HFFc6 (cell line): ENCODE measurements around the gene PTPRK. TPM values are rescaled to one million over a fixed set of nuclear protein-coding genes. Genes with fewer than 3 reads are reported as not detected.
A peak's percentile ranks its signal among the peaks of the same experiment; 100 is the strongest.

Source experiments
- DNase-seq: peaks from one replicate; pipeline ENCODE4 v3.0.0-alpha.2; 2018
- H3K27ac Mint-ChIP-seq: 2 replicates; pipeline ENCODE4 v1.8.0; 2020; ENCODE audit warnings: mild to moderate bottlenecking, mixed read lengths
- H3K27me3 Mint-ChIP-seq: 2 replicates; pipeline ENCODE4 v1.8.0; 2021; ENCODE audit warnings: mild to moderate bottlenecking, moderate library complexity, mixed read lengths; ENCODE audit not compliant: insufficient read depth
- H3K36me3 Mint-ChIP-seq: 2 replicates; pipeline ENCODE4 v1.8.0; 2021; ENCODE audit warnings: low read depth, mixed read lengths
- H3K4me1 Mint-ChIP-seq: 2 replicates; pipeline ENCODE4 v1.8.0; 2020; ENCODE audit warnings: low read depth, mixed read lengths
- H3K4me3 Mint-ChIP-seq: 2 replicates; pipeline ENCODE4 v1.8.0; 2020; ENCODE audit warnings: mild to moderate bottlenecking, moderate library complexity, mixed read lengths
- H3K9me3 Mint-ChIP-seq: 2 replicates; pipeline ENCODE4 v1.8.0; 2020; ENCODE audit warnings: mild to moderate bottlenecking, mixed read lengths
- CTCF ChIP-seq: fragments of 200-600 bp; sonication (generic); IDR thresholded peaks from 2 replicates; pipeline ENCODE4 v1.5.0; 2021; ENCODE audit warnings: antibody characterized with exemption, mild to moderate bottlenecking
- long read RNA-seq: library from polyadenylated mRNA; unstranded; transcript quantifications from one replicate; pipeline ENCODE4 v2.0.0, GENCODE V29; 2019
- total RNA-seq, 6 experiments: library from RNA; stranded (reverse); fragmentation: NEBNext Ultra II Directional; extraction: Animal tissue kit (Norgen Biotek cat#: 25700); gene quantifications; 2 replicates in 1 of 6; 3 replicates in 5 of 6; pipeline ENCODE4 v1.2.3, GENCODE V29; 2021

Gene PTPRK
- 100 to 1,000 TPM in 3 of 6 experiments, 10 to 100 TPM in 3; 92.8 to 104 (median 97.3) TPM for total RNA-seq
- long read RNA-seq, full-length matches to known transcripts: 12 of 58 reads
- long read RNA-seq, partial matches to known transcripts: 30 of 58 reads
- long read RNA-seq, other reads (novel, unspliced or antisense): 16 of 58 reads

- no peaks in the 10 kb centered on the region for H3K27me3 Mint-ChIP-seq
- peak; percentile 88 for DNase-seq
- peaks cover 5% of the 10 kb centered on the region; the same call in 1 of the 2 replicates for H3K36me3 Mint-ChIP-seq
- H3K9me3 Mint-ChIP-seq: no peaks in the 10 kb centered on the region
- H3K4me1 Mint-ChIP-seq: peaks cover 49% of the 10 kb centered on the region
- TF ChIP-seq CTCF: peak; percentile 80
- peak within 1 kb of the TSS; percentile 95 for H3K27ac Mint-ChIP-seq
- H3K4me3 Mint-ChIP-seq: peak within 1 kb of the TSS; percentile 100
These were observed at the start of gene PTPRK for GRCh38 chr6:128520436-128521281. PTPRK (minus strand) TSS chr6:128520599; CDS start chr6:128520358, 241 bp downstream.

- DNase-seq: peak; percentile 31
- Mint-ChIP-seq H3K27ac (peak overlapping the region; percentile 3), H3K9me3 (no peaks in the 10 kb centered on the region), H3K27me3 (no peaks in the 10 kb centered on the region), H3K4me1 (peaks cover 58% of the 10 kb centered on the region), H3K4me3 (peak overlapping the region; percentile 38), H3K36me3 (no peaks in the 10 kb centered on the region)
- no peak for TF ChIP-seq CTCF
These were observed 46.6 kb upstream of the PTPRK start for GRCh38 chr6:128567029-128567428.

- DNase-seq: no peak
These were observed 40.6 kb upstream of the PTPRK start for GRCh38 chr6:128560966-128561365.

GRCh38 chr6:128558924-128559323 lies 38.5 kb upstream of the PTPRK start:
- Mint-ChIP-seq H3K27ac (no peak overlapping the region), H3K9me3 (no peaks in the 10 kb centered on the region), H3K4me3 (no peak overlapping the region), H3K4me1 (peaks cover 23% of the 10 kb centered on the region), H3K36me3 (no peaks in the 10 kb centered on the region), H3K27me3 (no peaks in the 10 kb centered on the region; the same call in 1 of the 2 replicates)
- TF ChIP-seq CTCF: no peak
- no peak for DNase-seq

More at GRCh38 chr6:128560966-128561365, 40.6 kb upstream of the PTPRK start:
- H3K4me3 Mint-ChIP-seq: no peak overlapping the region
- H3K27me3 Mint-ChIP-seq: no peaks in the 10 kb centered on the region
- no peaks in the 10 kb centered on the region for H3K9me3 Mint-ChIP-seq
- no peaks in the 10 kb centered on the region for H3K36me3 Mint-ChIP-seq
- H3K4me1 Mint-ChIP-seq: peaks cover 21% of the 10 kb centered on the region
- H3K27ac Mint-ChIP-seq: no peak overlapping the region
- TF ChIP-seq CTCF: no peak

- Mint-ChIP-seq H3K4me3 (no peak overlapping the region), H3K4me1 (peaks cover 24% of the 10 kb centered on the region), H3K9me3 (no peaks in the 10 kb centered on the region), H3K36me3 (no peaks in the 10 kb centered on the region), H3K27me3 (no peaks in the 10 kb centered on the region; the same call in 1 of the 2 replicates), H3K27ac (no peak overlapping the region)
- TF ChIP-seq CTCF: no peak
- DNase-seq: no peak
These were observed 37.6 kb upstream of the PTPRK start for GRCh38 chr6:128558021-128558420.
